Activated CD4-positive, alpha-beta T cell treated with anti-CD3 and anti-CD28 coated beads, Interleukin-2, amount 50 U/mL, for 24 hours (primary cell): ENCODE results near the gene NBPF1.
"Not testable (repeated sequence)": the region's sequence is repeated elsewhere in the genome, so short reads cannot be mapped to it uniquely, and the experiment has no call there.

ENCODE experiments used
- DNase-seq, 2 donors: peaks; one replicate each; pipeline ENCODE4 v3.0.0-alpha.2; 2020; ENCODE audit warnings: low read depth in 1 of 2, low spot score in 1 of 2

The NBPF1 gene

GRCh38 chr1:16623812-16624719 is 10.7 kb upstream of the NBPF1 start:
- not testable (repeated sequence) for DNase-seq

GRCh38 chr1:16623337-16623736 is 10.0 kb upstream of the NBPF1 start:
- not testable (repeated sequence) for DNase-seq

- not testable (repeated sequence) for DNase-seq
Measured at GRCh38 chr1:16621681-16622315, 8.4 kb upstream of the NBPF1 start.

- DNase-seq = no peak
Measured at GRCh38 chr1:16621300-16621658, 7.9 kb upstream of the NBPF1 start.

GRCh38 chr1:16619803-16620501 is 6.6 kb upstream of the NBPF1 start:
- not testable (repeated sequence) for DNase-seq

DNA sequence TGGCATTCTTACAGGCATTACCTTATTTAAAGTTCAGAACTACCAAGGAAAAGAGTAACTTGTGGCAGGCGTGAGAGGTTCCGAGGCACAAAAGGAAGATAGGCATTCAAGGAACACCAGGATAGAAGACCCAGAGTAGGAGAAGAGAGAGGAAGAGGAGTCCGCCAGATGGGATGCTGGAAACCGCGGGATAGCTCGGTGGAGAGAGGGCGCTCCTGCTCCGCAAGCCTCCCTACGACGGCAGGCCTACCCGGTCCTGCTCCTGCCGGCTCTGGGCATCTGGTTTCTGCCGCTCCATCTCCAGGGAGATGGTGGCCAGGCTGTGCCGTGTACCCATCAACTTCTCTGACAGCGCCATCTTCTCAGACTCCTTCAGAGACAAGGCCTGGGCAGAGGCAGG is 5.4 kb upstream of the NBPF1 start:
- no peak for DNase-seq

DNA sequence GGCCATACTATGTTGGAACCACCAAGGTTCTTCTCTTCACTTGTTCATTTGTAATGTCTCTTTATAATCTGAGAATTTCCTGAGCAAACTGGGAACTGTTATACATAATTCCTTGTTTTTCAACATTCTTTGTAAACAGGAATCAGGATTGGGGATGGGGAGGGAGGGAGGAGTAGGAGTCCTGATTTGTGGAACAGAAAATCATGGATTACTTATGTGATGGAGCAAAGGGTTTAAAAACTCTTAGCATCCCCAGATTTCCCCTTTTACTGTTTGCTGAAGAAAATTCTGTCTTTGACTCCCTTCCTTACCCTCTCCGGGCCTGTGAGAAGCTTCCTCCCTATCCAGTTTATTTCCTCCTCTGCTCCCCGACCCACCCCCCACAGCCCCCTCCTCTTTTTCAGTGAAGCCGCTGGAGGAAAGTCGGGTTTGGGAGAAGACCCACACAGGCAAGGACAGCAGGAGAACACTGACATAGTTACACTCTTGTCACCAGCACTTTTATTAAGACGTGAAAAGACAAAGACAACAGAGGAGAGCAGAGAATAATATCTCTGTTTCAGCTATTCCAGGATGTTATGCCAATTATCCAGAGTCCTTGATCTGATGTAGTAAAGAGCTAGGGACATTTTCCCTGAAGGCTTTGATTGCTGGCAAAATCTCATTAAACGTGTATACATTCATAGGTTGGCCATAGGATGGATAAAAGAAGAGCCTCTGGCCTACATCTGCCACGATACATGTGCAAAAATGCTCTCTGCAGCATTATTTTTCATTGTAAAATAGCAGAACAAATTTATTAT is 4.6 kb upstream of the NBPF1 start:
- no peak for DNase-seq

DNA sequence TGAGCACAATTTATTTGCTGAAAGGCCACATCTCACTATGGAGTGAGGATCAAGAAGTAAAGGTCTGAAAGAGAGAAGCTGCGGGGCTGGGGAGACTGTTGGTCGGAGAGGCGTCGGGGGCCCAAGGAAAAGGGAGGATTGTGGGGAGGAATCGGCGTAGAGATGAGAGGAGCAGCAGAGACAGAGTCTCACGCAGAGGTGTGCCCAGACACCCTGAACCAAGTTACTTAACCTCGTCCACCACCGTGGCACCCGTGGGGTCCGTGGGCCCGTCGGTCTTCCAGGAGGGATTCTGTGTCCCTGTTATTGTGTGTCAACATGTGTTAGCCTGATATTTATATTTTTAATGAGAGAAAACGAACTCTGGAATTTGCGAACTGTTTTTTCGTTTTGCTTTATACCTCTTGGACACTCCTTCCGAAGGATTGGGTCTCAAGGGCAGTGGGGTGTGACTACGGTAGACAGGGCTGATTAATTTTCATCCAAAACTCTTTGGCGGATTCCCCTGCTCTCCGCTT is 3.8 kb upstream of the NBPF1 start:
- no peak for DNase-seq

GRCh38 chr1:16615253-16616252 is 2.2 kb upstream of the NBPF1 start:
- no peak for DNase-seq

GRCh38 chr1:16614361-16615252 is 1.2 kb upstream of the NBPF1 start:
- no peak for DNase-seq

GRCh38 chr1:16612332-16613172 is 812 bp downstream of the NBPF1 start:
- no peak for DNase-seq

DNA sequence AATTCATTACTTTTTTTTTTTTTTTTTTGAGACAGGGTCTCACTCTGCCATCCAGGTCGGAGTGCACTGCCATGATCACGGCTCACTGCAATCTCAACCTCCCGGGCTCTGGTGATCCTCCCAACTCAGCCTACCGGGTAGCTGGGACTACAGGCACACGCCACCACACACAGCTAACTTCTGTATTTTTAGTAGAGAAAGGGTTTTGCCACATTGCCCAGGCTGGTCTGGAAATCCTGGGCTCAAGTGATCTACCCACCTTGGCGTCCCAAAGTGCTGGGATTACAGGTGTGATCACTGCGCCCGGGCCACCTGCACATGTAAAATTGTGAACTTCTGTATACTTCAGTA is 1.4 kb downstream of the NBPF1 start:
- DNase-seq = not testable (repeated sequence)

- not testable (repeated sequence) for DNase-seq
Measured at GRCh38 chr1:16611164-16611563, 2.2 kb downstream of the NBPF1 start.

DNA sequence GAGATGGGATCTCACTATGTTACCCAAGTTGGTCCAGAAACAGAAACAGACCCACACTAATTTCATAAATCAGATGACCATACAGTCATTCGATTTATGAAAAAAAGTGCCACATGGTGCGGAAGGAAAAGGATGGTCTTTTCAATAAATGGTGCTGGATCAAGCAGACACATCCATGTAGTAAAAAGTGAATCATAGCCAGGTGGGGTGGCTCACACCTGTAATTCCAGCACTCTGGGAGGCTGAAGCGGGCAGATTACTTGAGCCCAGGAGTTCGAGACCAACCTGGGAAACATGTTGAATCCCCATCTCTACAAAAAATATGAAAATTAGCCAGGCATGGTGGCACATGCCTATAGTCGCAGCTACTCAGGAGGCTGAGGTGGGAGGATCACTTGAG is 2.8 kb downstream of the NBPF1 start:
- not testable (repeated sequence) for DNase-seq

DNA sequence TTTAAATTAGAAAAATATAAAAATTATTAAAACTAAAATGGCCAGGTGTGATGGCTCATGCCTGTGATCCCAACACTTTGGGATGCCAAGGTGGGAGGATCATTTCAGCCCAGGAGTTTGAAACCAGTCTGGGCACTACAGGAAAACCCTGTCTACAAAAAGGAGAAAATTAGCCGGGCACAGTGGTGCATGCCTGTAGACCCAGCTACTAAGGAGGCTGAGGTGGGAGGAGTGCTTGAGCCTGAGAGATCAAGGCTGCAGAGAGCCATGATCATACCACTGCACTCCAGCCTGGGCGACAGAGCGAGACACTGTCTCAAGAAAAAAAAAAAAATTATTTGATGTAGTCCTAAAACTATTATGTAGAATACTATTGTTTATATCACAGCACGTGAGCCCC is 3.6 kb downstream of the NBPF1 start:
- not testable (repeated sequence) for DNase-seq

GRCh38 chr1:16608838-16609560 is 4.4 kb downstream of the NBPF1 start:
- no peak for DNase-seq
